ENCODE results near the gene UGGT1. TPM values are rescaled to one million over a fixed set of nuclear protein-coding genes. Genes with fewer than 3 reads are reported as not detected.

Gene UGGT1
- total and polyA plus RNA-seq, 9 of the 15 experiments (the other 6 are each of a cell fraction or from before 2014, with no cell fraction given) = 5.1 to 56.4 (median 37.9) TPM

- Histone ChIP-seq H4K20me1 (replicated peaks; ENCODE audit: control insufficient read depth, insufficient read depth, low read length) (no peaks in the 10 kb centered on the region), H3K4me2 (ENCODE audit: insufficient read depth, low read length) (no peak overlapping the region), H3K79me2 (ENCODE audit: control insufficient read depth, insufficient read depth, low read length) (no peaks in the 10 kb centered on the region), H3K27ac (ENCODE audit: extremely low read depth, low read depth, low read length) (no peak overlapping the region), H3K9me1 (ENCODE audit: control insufficient read depth, insufficient read depth, low read length) (no peaks in the 10 kb centered on the region), H3K9me3 (replicated peaks; ENCODE audit: control insufficient read depth, insufficient read depth, low read depth, low read length) (no peaks in the 10 kb centered on the region), H3K9ac (ENCODE audit: insufficient read depth in 1 of 2, low read depth in 2 of 2, low read length in 2 of 2) (no peak overlapping the region), H3K4me3 (no peak overlapping the region), H3K27me3 (ENCODE audit: control insufficient read depth in 2 of 2, insufficient read depth in 2 of 2, low read length in 2 of 2) (peaks cover 32 to 53% of the 10 kb centered on the region in 2 experiments), H3K4me1 (replicated peaks in 1 of 2; ENCODE audit: control insufficient read depth in 2 of 2, insufficient read depth in 2 of 2, low read length in 2 of 2) (no peaks in the 10 kb centered on the region; a peak in 1 of 5 replicates), H3K36me3 (ENCODE audit: control insufficient read depth, insufficient read depth, low read length) (no peaks in the 10 kb centered on the region), H2AFZ (ENCODE audit: low read depth, low read length) (no peak overlapping the region)
- ATAC-seq (no peak), FAIRE-seq (no peak), DNase-seq (ENCODE audit: extremely low read depth in 1 of 4, low spot score in 3 of 4) (no peak)
- POLR2A ChIA-PET = no interaction called here
- BruUV-seq (replicated peaks) = no TSS peak
- CTCF ChIA-PET (ENCODE audit: low intra/inter-chr PET ratio) = no interaction called here
- WGBS (ENCODE audit: insufficient coverage, low coverage, missing lambda C conversion rate) = 6% methylated on average over 4 of the region's 4 CpGs
- in situ Hi-C loops (cut with MboI) (no loop called here), intact Hi-C loops (cut with micrococcal nuclease) (no loop called here)
- TF ChIP-seq, protein P1, sequence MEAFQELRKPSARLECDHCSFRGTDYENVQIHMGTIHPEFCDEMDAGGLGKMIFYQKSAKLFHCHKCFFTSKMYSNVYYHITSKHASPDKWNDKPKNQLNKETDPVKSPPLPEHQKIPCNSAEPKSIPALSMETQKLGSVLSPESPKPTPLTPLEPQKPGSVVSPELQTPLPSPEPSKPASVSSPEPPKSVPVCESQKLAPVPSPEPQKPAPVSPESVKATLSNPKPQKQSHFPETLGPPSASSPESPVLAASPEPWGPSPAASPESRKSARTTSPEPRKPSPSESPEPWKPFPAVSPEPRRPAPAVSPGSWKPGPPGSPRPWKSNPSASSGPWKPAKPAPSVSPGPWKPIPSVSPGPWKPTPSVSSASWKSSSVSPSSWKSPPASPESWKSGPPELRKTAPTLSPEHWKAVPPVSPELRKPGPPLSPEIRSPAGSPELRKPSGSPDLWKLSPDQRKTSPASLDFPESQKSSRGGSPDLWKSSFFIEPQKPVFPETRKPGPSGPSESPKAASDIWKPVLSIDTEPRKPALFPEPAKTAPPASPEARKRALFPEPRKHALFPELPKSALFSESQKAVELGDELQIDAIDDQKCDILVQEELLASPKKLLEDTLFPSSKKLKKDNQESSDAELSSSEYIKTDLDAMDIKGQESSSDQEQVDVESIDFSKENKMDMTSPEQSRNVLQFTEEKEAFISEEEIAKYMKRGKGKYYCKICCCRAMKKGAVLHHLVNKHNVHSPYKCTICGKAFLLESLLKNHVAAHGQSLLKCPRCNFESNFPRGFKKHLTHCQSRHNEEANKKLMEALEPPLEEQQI (IDR thresholded peaks at IDR 0.05) = no peak
Observed at GRCh38 chr2:128217671-128218070, 126.7 kb downstream of the UGGT1 start.

DNA sequence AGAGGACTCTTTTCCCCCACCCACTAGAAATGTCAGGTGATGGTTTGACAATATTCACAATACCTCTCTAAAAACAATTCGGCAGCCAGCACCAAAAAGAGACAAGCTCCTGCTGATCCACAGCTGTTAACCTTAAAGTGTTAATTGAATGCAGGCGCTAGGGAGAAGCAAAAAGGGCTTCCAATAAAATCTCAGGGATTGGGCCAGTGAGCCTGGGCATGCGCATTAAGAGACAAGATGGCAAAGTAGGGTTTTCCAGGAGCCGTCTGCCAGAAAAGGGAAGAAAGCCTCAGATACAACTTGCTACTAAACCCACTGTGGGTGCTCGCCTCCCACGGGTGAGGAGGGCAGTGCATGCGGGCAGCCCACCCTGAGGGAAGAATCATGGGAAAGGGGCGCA is 128.9 kb downstream of the UGGT1 start:
- Histone ChIP-seq H2AFZ (ENCODE audit: low read depth, low read length) (peak overlapping the region; percentile 49; the same call in 1 of the 2 replicates), H4K20me1 (replicated peaks; ENCODE audit: control insufficient read depth, insufficient read depth, low read length) (no peaks in the 10 kb centered on the region), H3K9ac (ENCODE audit: insufficient read depth in 1 of 2, low read depth in 2 of 2, low read length in 2 of 2) (no peak overlapping the region), H3K9me1 (ENCODE audit: control insufficient read depth, insufficient read depth, low read length) (no peaks in the 10 kb centered on the region), H3K4me2 (ENCODE audit: insufficient read depth, low read length) (peak overlapping the region; percentile 34; the same call in 1 of the 2 replicates), H3K9me3 (replicated peaks; ENCODE audit: control insufficient read depth, insufficient read depth, low read depth, low read length) (no peaks in the 10 kb centered on the region), H3K36me3 (ENCODE audit: control insufficient read depth, insufficient read depth, low read length) (no peaks in the 10 kb centered on the region), H3K4me3 (no peak overlapping the region), H3K4me1 (replicated peaks in 1 of 2; ENCODE audit: control insufficient read depth in 2 of 2, insufficient read depth in 2 of 2, low read length in 2 of 2) (no peaks in the 10 kb centered on the region; a peak in 1 of 5 replicates), H3K27ac (ENCODE audit: extremely low read depth, low read depth, low read length) (no peak overlapping the region), H3K79me2 (ENCODE audit: control insufficient read depth, insufficient read depth, low read length) (no peaks in the 10 kb centered on the region), H3K27me3 (ENCODE audit: control insufficient read depth in 2 of 2, insufficient read depth in 2 of 2, low read length in 2 of 2) (peaks cover 28 to 36% of the 10 kb centered on the region in 2 experiments)
- no peak for TF ChIP-seq EP400 (IDR thresholded peaks at IDR 0.05)
- TF ChIP-seq ZKSCAN1 (IDR thresholded peaks at IDR 0.05; ENCODE audit: low read depth, low read length) = no peak
- TF ChIP-seq ZNF740 (CRISPR knock-in tag; IDR thresholded peaks at IDR 0.05) = no peak
- TF ChIP-seq ZNF740 (tag; IDR thresholded peaks at IDR 0.05) = no peak
- peak; percentile 87 to 89 for TF ChIP-seq NRF1 (conservative IDR thresholded peaks at IDR 0.05 in 1 of 2, IDR thresholded peaks at IDR 0.05 in 1 of 2)
- ChIA-PET CTCF (ENCODE audit: low intra/inter-chr PET ratio) (no interaction called here), POLR2A (interaction anchor here (0.8 kb wide), 1 partner anchor 10 kb away, joined by 3 read pairs; no protein-coding TSS in a partner anchor)
- intact Hi-C loops (cut with micrococcal nuclease) (no loop called here), in situ Hi-C loops (cut with MboI) (no loop called here)
- no peak for FAIRE-seq
- BruUV-seq (replicated peaks) = no TSS peak
- 14% methylated on average over 8 of the region's 8 CpGs for WGBS (ENCODE audit: insufficient coverage, low coverage, missing lambda C conversion rate)
- ATAC-seq = peak; percentile 37; the same call in 1 of the 3 replicates
- DNase-seq (ENCODE audit: extremely low read depth in 1 of 4, low spot score in 3 of 4) = peak in 1 of 4 experiments; percentile 9
